HG03378 (cell line): ENCODE data around the gene CERK.

Source experiments
- ATAC-seq: cut with Tn5 transposase; IDR thresholded peaks from one replicate; pipeline ENCODE4 v1.9.1; 2021; ENCODE audit warnings: mild to moderate bottlenecking, moderate library complexity; ENCODE audit not compliant: unreplicated experiment

CERK gene

DNA sequence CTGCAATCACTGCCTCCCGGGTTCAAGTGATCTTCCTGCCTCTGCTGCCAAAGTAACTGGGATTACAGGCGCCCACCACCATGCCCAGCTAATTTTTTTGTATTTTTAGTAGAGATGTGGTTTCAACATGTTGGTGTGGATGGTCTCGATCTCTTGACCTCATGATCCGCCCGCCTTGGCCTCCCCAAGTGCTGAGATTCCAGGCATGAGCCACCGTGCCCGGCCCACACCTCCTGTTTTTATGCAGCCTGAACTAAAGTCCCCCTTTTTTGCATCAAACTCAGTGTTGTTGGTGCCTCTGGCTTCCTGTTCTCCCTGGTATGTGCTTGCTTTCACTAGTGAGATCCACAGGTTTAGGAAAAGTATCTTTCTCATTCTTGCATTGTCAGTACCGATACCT lies 28.6 kb upstream of the CERK start:
- ATAC-seq = no peak

DNA sequence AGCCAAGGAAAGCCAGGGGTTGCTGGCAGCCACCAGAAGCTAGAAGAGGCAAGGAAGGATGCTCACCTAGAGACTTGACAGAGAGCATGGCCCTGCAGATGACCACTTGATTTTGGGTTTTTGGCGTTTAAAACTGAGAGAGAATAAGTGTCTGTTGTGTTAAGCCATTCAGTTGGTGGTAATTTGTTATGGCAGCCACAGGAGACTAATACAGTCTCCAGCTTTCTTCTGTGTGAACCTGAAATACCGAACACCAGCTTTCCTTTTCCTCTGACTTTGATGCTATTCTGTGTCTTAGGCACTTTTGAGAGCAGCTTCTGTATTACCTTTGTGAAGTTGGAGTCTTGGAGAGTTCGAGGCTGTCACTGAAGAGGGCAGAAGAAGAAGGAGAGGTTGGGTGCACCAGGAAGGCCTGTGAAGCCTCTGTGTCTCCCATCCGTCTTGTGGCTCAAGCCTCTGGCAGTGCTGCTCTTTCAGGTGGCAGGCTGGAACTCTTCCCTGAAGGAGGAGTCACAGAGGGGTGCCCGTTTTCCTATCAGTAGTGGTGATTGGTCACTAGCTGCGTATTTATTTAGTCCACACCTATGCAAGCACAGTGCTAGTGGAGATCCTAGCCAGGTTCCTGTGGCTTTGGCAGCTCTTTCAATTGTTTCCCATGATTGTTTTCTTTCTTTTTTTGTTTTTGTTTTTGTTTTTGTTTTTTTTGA lies 26.9 kb upstream of the CERK start:
- no peak for ATAC-seq

DNA sequence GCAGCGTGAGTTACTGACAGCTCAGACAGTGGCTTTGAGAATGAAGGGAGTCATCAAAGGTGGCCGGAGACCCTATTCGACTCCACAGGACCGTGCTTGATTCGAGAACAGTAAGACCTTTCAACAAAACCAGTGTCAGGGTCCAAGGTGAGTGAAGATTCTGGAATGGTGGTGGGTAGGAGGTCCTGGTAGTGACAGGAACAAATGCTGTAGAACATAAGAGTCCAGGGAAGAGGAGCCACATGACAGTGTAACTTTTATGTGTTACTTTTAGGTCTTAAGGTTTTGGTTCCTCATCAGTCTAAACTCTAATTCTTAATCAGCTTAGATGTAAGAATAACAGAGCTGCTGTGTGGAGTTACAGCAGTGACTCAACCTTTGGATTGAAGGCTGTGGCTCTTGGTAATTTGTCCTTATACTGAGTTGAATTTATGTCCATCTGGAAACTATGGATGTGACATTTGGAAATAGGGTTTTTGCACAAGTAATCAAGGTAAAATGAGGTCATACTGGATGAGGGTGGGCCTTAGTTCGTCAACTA lies 26.2 kb upstream of the CERK start:
- no peak for ATAC-seq

DNA sequence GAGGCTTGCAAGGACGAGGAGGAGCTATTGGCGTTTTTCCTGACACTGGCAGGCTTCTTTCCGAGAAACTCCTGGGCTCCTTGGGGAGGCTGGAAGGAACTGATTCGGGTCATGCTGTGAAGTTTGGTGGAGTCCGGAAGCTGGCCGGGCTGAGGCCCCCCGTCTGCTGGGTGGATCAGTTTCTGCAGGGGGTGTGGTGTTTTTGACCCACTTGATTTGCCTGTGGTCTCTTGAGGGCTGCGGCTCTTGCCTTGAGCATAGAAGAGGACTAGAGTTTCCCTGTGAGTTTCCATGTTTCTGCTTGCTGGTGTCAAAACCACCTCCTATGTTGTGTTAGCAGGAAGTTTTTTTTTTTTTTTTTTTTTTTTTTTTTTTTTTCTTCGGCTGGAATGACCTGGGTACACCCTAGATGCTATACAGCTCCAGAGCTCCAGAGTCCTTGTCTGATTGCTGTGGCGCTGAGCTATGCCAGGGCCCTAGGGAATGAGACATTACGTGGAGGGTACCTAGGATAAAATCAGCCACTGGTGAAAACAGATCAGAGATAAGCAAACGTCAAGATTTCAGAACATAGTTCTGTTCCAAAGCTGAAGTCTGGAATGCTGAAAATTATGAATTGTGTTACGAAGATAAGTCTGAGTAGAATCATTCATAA lies 25.1 kb upstream of the CERK start:
- ATAC-seq = peak; percentile 37

DNA sequence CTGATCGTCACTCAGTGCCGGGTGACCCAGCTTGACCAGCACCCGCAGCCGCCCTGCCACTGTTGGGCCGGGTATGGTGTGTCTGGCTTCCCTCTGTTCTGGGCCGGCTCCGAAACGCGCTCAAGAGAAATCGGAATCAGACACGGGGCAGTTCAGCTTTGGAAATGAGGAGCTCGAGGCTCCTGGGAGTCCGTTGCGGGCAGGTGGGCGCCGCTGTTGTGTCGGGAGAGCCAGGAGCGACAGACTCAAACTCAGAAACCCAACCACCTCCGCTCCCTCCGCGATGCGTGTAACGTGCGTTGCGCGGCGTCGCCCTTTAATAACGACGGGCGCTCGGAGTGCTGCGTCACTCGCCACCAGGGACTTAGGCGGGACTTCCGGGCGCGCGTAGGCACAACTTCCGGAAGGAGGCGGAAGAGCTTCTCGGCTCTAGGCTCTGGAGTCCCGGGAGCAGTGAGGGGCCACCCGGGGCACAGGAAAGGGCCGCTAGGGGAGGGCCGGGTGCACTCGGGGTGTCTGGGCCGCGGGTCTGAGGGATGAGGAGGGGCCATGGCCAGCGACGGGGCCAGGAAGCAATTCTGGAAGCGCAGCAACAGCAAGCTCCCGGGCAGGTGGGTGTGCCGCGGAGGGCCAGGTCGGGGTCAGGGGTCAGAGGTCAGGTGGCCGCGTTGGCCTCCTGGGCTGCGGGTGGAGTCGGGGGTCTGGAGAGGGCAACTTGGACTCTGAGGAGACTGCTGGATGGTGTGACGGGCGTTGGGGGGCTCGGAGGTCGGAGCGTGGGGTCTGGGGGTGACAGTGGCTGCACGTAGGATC lies 24.4 kb upstream of the CERK start, which contains the start of gene TBC1D22A:
Gene TBC1D22A, plus strand, starts transcription at position 413 of the 813 bp plus-strand sequence. Its CDS starts 137 bp downstream, at position 550.
- ATAC-seq = peak; percentile 47

DNA sequence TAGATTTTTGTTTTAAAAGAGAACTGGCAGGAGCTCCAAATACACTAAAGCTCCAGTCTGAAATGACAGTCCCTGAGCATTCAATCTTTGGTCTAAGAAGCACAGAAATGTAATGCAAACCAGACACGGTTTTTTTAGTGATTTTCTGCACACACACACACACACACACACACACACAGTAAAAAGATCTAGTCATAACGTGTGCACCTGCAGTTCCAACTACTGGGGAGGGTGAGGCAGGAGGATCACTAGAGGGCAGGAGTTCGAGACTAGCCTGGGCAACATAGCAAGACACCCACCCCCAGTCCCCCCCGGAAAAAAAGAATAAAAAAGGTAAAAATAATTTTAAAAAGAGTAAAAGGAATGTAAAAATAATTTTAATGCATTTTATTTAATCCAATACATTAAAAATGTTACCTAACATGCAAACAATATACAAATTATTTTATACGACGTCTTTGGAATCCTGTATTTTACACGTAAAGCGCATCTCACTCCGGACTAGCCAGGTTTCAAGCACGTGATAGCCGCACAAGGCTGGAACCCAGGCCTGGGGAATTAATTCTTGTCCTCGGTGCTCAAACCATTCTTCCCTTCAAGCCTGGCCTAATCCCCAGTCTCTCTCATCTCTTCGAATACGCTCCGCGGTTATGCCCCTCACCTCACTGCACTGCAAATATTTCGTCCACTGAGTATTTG lies 23.6 kb upstream of the CERK start:
- peak; percentile 2 for ATAC-seq

DNA sequence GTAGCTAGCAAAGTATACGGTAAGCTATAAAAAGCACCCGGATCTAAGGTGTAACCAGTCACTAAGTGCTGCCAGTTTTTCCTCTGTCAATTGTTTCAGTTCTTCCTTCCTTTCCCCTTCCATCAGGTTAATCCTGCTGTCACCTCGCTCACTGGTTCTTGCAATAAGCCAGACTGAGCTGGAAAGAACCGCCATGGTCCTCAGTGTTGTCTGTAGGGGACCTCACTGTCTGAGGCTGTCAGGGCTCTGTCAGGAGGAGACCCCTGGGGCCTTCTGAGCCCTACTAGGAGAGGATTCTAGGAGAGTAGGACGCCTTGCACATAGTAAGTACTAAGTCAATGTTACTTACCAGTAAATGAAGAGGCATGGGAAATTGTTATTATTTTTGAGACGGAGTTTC lies 23.0 kb upstream of the CERK start:
- ATAC-seq = no peak

DNA sequence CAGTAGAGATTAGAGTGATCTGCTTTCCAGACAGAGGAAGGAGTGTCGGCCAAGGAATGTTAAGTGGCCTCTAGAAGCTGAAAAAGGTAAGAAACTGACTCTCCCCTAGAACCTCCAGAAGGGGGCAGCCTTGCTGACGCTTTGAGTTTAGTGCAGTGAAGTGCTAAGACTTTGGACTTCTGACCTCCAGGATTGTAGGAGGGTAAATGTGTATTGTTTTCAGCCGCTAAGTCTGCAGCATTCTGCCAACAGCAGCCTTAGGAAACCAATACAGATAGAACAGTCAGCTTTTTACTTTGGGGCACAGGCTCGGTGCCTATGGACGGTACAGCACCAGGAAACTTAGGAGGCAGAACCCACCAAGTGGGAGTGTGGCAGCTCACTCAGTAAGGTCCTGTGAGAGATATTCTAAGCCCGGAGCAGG lies 20.8 kb upstream of the CERK start:
- no peak for ATAC-seq

DNA sequence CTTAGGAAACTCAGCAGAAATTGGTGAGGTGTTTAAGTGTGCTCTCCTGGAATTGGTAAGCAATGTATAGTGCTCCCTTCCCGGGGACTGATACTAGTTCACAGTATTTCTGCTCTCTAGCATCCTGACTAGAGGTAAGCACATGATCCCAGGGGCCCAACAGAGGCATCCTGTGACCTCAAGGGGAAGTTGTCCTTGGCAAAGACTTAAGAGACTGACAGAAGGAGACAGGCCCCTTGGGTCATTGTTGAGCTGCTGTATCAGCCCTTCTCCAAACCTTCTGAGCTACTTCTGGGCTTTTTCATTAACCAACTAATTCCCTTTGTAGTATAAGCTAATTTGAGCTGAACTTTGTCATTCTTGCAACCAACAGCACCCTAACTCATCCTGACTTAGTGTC lies 20.1 kb upstream of the CERK start:
- no peak for ATAC-seq

DNA sequence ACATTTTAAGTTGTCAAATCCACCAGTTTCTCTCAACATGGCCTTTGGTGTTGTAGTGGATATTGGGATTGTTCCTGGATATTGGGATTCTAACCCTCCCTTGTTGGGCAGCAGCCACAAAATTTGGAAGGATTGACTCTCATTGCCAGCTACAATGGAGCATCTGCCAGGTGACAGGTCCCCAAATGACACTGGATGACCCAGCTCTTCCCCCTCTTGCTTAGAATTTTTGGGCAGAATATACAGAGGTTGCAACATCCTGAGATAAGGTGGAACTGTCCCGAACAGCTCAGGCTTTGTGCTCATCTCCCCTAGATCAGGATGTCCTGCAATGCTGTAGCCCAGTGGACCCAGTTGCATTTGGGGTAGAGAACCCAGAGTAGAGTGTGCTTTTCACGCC lies 19.1 kb upstream of the CERK start:
- ATAC-seq = no peak

DNA sequence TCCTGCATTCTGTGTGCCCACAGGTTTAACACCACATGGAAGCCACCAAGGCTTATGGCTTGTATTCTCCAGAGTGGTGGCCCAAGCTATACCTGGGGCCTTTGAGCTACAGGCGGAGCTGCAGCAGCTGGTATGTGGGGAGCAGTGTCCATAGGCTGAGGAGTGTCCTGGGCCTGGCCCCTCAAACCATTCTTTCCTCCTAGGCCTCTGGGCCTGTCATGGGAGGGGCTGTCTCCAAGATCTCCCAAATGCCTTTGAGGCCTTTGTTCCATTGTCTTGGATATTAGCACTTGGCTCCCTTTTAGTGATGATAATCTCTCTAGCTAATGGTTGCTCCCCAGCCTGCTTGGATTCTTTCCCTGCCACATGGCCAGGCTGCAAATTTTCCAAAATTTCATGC lies 18.0 kb upstream of the CERK start:
- ATAC-seq = no peak

DNA sequence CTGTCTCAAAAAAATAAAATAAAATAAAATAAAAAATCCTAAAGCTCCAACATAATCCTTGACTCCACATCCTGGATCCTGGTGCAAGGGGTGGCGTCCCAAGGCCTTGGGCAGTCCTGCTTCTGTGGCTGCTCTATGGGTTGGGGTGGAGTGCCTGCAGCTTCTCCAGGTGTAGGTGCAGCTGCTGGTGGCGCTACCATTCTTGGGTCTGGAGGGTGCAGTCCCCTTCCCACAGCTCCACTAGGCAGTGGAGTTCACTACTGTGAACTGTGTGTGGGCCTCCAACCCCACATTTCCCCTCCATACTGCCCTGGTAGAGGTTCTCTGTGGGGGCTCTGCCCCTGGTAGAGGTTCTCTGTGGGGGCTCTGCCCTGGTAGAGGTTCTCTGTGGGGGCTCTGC lies 17.5 kb upstream of the CERK start:
- ATAC-seq = no peak

DNA sequence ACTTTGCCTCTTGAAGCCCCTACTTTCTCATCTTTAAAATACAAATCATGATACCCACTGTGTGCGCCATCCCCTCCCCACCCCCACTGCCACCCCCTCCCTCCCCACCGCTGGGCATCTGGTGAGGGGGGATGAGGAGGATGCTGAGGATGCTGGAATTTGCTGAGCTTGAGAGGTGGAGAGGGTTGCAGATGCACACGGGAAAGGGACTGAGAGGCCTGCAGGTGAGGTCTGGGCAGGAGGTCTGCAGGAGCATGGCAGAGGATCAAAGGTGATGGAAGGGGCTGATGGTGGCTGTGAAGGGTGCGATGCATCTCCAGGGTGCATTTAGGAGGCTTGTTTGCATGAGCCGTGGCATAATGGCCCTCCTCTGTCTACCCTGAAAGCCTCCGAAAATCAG lies 16.8 kb upstream of the CERK start:
- no peak for ATAC-seq

DNA sequence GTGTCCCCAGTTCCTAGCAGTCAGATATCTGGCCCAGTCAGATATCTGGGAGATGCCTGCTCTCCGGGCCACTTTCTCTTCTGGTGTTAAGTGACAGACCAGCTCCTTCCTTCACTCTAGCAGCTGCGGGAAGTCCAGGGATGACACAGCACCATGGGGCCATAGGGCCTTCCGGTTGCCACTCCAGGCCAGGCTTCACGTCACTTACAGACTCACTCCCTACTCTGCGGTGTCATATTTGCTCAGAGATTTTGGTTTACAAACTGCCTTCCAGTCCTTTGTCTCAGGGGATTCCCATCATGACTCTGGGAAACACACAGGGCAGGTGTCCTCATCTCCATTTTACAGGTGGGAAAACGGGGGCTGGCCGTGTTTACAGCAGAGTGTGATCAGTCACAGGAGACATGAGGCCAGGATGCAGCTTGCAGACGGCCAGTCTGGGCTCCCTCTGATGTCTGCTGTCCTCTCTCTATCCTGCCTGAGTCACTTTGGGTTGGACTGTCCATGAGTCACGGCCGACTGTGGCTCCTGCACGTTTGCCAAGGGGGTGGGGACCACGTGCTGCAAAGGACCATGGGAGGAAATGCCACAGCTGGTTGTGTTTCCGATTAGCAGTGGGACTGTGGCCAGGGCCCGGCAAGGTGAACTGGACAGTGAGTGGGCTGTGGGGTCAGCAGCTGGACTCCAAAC lies 16.2 kb upstream of the CERK start:
- ATAC-seq = no peak

DNA sequence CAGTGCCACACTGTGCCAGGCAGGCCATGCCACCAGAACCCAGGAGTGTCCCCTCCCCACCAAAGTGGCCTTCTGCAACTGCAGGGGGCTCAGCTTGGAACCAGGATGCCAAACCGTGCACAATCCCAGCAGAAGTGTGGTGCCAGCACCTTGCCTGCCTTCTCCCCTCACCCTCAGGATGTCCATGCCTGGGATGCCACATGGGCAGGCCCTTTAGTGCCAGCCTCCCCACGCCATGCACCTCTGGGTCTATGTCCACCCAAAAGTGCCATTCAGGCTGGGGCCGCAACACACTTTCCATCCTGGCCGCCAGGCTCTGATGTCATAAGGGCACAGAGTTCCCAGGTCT lies 15.7 kb upstream of the CERK start:
- no peak for ATAC-seq

DNA sequence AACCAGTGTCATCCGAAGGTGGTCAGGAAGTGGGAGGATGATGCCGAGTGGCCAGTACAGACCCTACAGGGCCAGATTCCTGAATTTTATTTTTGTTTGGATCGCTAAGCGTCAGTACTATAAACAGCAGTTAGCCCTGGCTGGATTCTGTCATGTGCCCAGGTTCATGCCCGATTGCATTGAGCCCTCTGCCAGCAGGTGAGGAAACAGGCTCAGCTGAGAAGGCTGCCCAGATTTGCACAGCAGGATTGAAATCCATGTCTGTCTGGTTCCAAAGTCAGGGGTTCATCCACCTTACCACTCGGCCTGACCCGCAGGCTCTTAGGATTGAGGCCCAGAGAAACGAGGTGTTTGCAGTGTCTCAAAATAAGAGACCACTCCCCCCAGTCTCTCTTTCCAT lies 15.3 kb upstream of the CERK start:
- no peak for ATAC-seq

DNA sequence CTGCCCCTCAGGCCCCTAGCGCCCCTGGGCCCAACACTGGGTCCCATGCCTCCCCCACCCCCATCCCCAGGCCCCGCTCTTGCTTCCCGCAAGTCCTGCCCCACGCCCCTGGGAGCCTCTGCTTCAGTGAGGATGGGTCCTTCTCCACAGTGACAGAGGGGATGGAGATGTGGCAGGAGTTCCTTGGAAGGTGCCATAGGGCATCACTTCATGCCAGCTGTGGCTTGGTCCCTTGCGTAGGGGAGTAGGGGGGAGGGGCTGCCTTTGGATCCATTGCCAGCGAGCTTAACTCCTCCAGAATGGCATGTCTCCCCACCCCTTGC lies 14.9 kb upstream of the CERK start:
- no peak for ATAC-seq

DNA sequence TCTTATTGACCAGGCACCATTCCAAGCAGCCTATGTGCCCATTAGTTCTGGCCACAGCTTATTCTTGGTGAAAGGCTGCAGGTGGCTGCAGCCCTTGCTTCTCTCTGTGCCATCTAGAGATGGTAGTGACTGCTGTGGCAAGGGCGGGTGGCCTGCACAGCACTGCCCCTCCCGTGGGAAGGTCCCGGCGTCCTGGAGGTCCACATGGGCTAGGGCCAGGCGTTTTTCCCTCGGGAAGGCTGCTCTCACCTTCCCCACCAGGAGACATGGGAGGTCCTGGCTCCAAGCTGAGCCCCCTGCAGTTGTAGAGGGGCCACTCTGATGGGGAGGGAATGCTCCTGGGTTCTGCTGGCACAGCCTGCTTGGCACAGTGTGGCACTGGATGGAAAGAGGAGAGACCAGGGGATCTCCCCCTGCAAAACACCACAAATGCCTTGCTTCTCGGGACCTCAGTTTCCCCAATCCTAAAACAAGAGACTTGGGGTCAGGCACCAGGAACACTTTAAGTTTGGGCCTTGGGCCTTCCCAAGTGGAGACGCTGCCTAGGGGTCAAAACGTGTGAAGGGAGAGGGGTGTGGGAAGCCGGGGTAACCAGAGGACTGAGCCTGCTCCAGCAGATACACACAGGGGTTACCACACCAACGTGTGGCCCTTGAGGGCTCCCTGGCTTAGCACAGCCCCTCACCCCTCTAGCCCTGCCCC lies 14.4 kb upstream of the CERK start:
- ATAC-seq = no peak

DNA sequence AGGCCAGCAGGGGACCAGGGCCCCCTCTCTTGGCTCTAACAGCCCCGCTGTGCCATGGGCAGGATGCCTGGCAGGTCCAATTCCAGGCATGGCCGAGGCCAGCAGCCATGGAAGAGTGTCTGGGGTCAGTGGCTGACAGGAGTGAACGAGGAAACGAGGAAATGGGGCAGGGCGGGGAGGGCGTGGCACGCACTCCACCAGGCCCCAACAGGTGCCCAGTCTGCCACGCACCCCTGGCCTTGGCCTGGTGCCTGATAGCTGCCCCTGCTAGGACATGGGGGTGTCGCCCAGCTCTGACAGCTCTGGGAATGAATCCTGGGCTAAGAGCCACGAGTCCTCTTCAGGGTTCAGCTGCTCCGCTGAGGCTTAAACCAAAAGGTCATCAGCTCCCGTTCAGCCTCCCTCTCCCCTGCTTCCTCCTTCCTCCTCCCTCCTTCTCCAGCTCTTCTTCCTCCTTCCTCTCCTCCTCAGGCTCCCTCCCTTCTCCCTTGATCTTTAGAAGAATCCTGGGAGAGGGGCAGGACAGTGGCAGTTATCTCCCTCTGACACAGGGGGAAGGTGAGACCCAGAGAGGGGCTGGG lies 12.9 kb upstream of the CERK start:
- no peak for ATAC-seq

DNA sequence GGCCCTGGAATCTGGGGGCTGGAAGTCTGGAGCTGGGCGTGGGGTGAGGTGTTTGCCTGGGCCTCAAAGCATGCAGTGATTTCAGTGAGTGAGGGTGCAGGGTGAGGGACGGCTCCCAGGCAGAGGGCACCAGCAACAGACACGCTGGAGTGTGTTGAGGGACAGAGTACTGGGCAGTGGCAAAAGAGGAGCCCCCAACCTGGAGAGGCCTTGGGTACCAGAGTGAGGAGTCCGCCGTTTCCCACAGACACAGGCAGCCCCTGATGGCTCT lies 12.4 kb upstream of the CERK start:
- no peak for ATAC-seq
